Peyer's patch (tissue), 4 donors: ENCODE results near the gene SOX6.

Experiments used
- CTCF ChIP-seq, 6 experiments: fragments of 450-650 bp in 4 of 6; fragments of 200-600 bp in 2 of 6; sonication (generic) in 1 of 6; IDR thresholded peaks; one replicate each; pipeline ENCODE4 v1.5.1; 2017 to 2019; ENCODE audit warnings: antibody characterized with exemption in 6 of 6, mild to moderate bottlenecking in 3 of 6, moderate library complexity in 1 of 6
- POLR2A ChIP-seq, 2 donors: fragments of 450-650 bp; IDR thresholded peaks; one replicate each; pipeline ENCODE4 v1.5.1; 2017; ENCODE audit warnings: antibody characterized with exemption in 2 of 2, mild to moderate bottlenecking in 2 of 2, moderate library complexity in 2 of 2

GRCh38 chr11:16178273-16178672 lies 178.1 kb downstream of the SOX6 start:
- TF ChIP-seq CTCF (IDR thresholded peaks at IDR 0.05) (no peak), POLR2A (IDR thresholded peaks at IDR 0.05) (no peak)
